CD4-positive, CD25-positive, alpha-beta regulatory T cell (primary cell): ENCODE results near the gene UCN3. TPM values are rescaled to one million over a fixed set of nuclear protein-coding genes. Genes with fewer than 3 reads are reported as not detected.
"Not testable (repeated sequence)": the region's sequence is repeated elsewhere in the genome, so short reads cannot be mapped to it uniquely, and the experiment has no call there.

Source experiments
- ATAC-seq, 2 donors: fragments of 150-1000 bp; cut with Tn5 transposase; one replicate each; pipeline ENCODE4 v1.10.0; 2021; ENCODE audit warnings: low read depth in 2 of 2, moderate number of reproducible peaks in 2 of 2, moderate library complexity in 1 of 2
- DNase-seq, 3 donors: peaks; one replicate each; pipeline versions ENCODE4 v3.0.0 to v3.0.0-alpha.2; 2012 to 2022; ENCODE audit warnings: mixed read lengths in 1 of 3
- H3K27ac ChIP-seq: one replicate; pipeline ENCODE4 v1.7.0; 2013; ENCODE audit warnings: mild to moderate bottlenecking, low read length; ENCODE audit not compliant: insufficient read depth, poor library complexity, severe bottlenecking
- H3K27me3 ChIP-seq: one replicate; pipeline ENCODE4 v1.7.0; 2013; ENCODE audit warnings: low read length; ENCODE audit not compliant: control insufficient read depth, insufficient read depth
- H3K36me3 ChIP-seq: one replicate; pipeline ENCODE4 v1.7.0; 2013; ENCODE audit warnings: mild to moderate bottlenecking, low read length, moderate library complexity; ENCODE audit not compliant: control insufficient read depth, insufficient read depth
- H3K4me1 ChIP-seq: 2 replicates; pipeline ENCODE4 v1.7.0; 2013; ENCODE audit warnings: mild to moderate bottlenecking, low read length; ENCODE audit not compliant: insufficient read depth, control insufficient read depth, poor library complexity, severe bottlenecking
- H3K4me3 ChIP-seq: one replicate; pipeline ENCODE4 v1.7.0; 2013; ENCODE audit warnings: low read depth, mild to moderate bottlenecking, low read length, moderate library complexity
- H3K9me3 ChIP-seq, 2 experiments: 1 replicate in 1 of 2; 2 replicates in 1 of 2; pipeline ENCODE4 v1.7.0; 2013; ENCODE audit warnings: low read length in 2 of 2, mild to moderate bottlenecking in 1 of 2, moderate library complexity in 1 of 2; ENCODE audit not compliant: control insufficient read depth in 2 of 2
- H3K27ac Mint-ChIP-seq, 3 donors: one replicate each; pipeline ENCODE4 v1.8.0; 2020 to 2022; ENCODE audit warnings: mild to moderate bottlenecking in 3 of 3, mixed read lengths in 3 of 3, moderate library complexity in 2 of 3
- H3K27me3 Mint-ChIP-seq: one replicate; pipeline ENCODE4 v1.8.0; 2022; ENCODE audit warnings: mild to moderate bottlenecking, mixed read lengths
- H3K36me3 Mint-ChIP-seq: one replicate; pipeline ENCODE4 v1.8.0; 2020; ENCODE audit warnings: mixed read lengths
- H3K4me1 Mint-ChIP-seq, 4 donors: one replicate each; pipeline ENCODE4 v1.8.0; 2020 to 2022; ENCODE audit warnings: mixed read lengths in 4 of 4, mild to moderate bottlenecking in 1 of 4
- H3K4me3 Mint-ChIP-seq, 4 donors: one replicate each; pipeline ENCODE4 v1.8.0; 2020 to 2022; ENCODE audit warnings: mild to moderate bottlenecking in 4 of 4, mixed read lengths in 4 of 4, moderate library complexity in 3 of 4
- H3K9me3 Mint-ChIP-seq, 7 donors: one replicate each; pipeline ENCODE4 v1.8.0; 2020 to 2022; ENCODE audit warnings: mixed read lengths in 7 of 7, mild to moderate bottlenecking in 3 of 7, moderate library complexity in 2 of 7
- polyA plus RNA-seq, 4 donors: library from polyadenylated mRNA; unstranded; fragments of 300-500 nt; fragmentation: Illumina TruSeq; gene quantifications; one replicate each; pipeline ENCODE4 v1.2.3, GENCODE V29; 2021
- total RNA-seq: library from RNA; stranded (reverse); gene quantifications from one replicate; pipeline ENCODE4 v1.2.3, GENCODE V29; 2022

The UCN3 gene
- total and polyA plus RNA-seq, 5 donors from 2014 or later: not detected

GRCh38 chr10:5396556-5397300, 32.0 kb downstream of the UCN3 start:
- no peak overlapping the region for H3K4me3 ChIP-seq
- H3K4me1 Mint-ChIP-seq: no peaks in the 10 kb centered on the region
- peaks cover 12% of the 10 kb centered on the region for H3K27me3 Mint-ChIP-seq
- H3K27ac Mint-ChIP-seq: no peak overlapping the region
- no peak overlapping the region for H3K4me3 Mint-ChIP-seq
- H3K27me3 ChIP-seq: peaks cover 12% of the 10 kb centered on the region
- H3K4me1 ChIP-seq: no peaks in the 10 kb centered on the region
- H3K36me3 Mint-ChIP-seq: peaks cover under 1% of the 10 kb centered on the region
- H3K9me3 ChIP-seq: peaks cover under 1 to 2% of the 10 kb centered on the region in 2 experiments
- ATAC-seq: no peak
- peaks cover 0 to 13% (median 2%) of the 10 kb centered on the region in 7 donors for H3K9me3 Mint-ChIP-seq
- no peak for DNase-seq
- no peak overlapping the region for H3K27ac ChIP-seq
- H3K36me3 ChIP-seq: no peaks in the 10 kb centered on the region

- no peaks in the 10 kb centered on the region for H3K9me3 ChIP-seq
- H3K36me3 ChIP-seq: no peaks in the 10 kb centered on the region
- peaks cover 12% of the 10 kb centered on the region for H3K27me3 ChIP-seq
- Mint-ChIP-seq H3K4me3 (no peak overlapping the region), H3K36me3 (no peaks in the 10 kb centered on the region), H3K4me1 (no peaks in the 10 kb centered on the region), H3K27ac (no peak overlapping the region), H3K9me3 (peaks cover 0 to 2% (median 0%) of the 10 kb centered on the region in 7 donors), H3K27me3 (peaks cover 26% of the 10 kb centered on the region)
- DNase-seq: no peak
- no peak for ATAC-seq
- H3K4me3 ChIP-seq: no peak overlapping the region
- H3K27ac ChIP-seq: no peak overlapping the region
- H3K4me1 ChIP-seq: no peaks in the 10 kb centered on the region
Observed at GRCh38 chr10:5399332-5399731, 34.6 kb downstream of the UCN3 start.

GRCh38 chr10:5400468-5401240, 35.9 kb downstream of the UCN3 start:
- Mint-ChIP-seq H3K4me3 (no peak overlapping the region), H3K4me1 (no peaks in the 10 kb centered on the region), H3K27ac (no peak overlapping the region), H3K9me3 (no peaks in the 10 kb centered on the region), H3K27me3 (peaks cover 33% of the 10 kb centered on the region), H3K36me3 (no peaks in the 10 kb centered on the region)
- no peak overlapping the region for H3K4me3 ChIP-seq
- H3K36me3 ChIP-seq: no peaks in the 10 kb centered on the region
- H3K4me1 ChIP-seq: no peaks in the 10 kb centered on the region
- H3K9me3 ChIP-seq: no peaks in the 10 kb centered on the region
- DNase-seq (no peak), ATAC-seq (no peak)
- no peak overlapping the region for H3K27ac ChIP-seq
- peaks cover 12% of the 10 kb centered on the region for H3K27me3 ChIP-seq

GRCh38 chr10:5402798-5403197, 38.0 kb downstream of the UCN3 start:
- Mint-ChIP-seq H3K9me3 (peaks cover 0 to under 1% (median 0%) of the 10 kb centered on the region in 7 donors), H3K4me1 (no peaks in the 10 kb centered on the region), H3K36me3 (no peaks in the 10 kb centered on the region), H3K27ac (no peak overlapping the region), H3K27me3 (peaks cover 47% of the 10 kb centered on the region), H3K4me3 (no peak overlapping the region)
- Histone ChIP-seq H3K27me3 (peaks cover 10% of the 10 kb centered on the region), H3K9me3 (no peaks in the 10 kb centered on the region), H3K27ac (no peak overlapping the region), H3K4me1 (no peaks in the 10 kb centered on the region), H3K4me3 (no peak overlapping the region), H3K36me3 (no peaks in the 10 kb centered on the region)
- ATAC-seq (no peak), DNase-seq (no peak)

- H3K4me3 ChIP-seq: no peak within 1 kb of the TSS
- no peak for DNase-seq
Observed at GRCh38 chr10:5404208-5405041, 39.7 kb downstream of the UCN3 start, which contains the start of gene TUBAL3. Gene TUBAL3 (minus strand): TSS chr10:5404828. CDS start chr10:5404792, 36 bp downstream.

GRCh38 chr10:5406918-5407317, 42.2 kb downstream of the UCN3 start:
- Histone ChIP-seq H3K27ac (no peak overlapping the region), H3K9me3 (no peaks in the 10 kb centered on the region), H3K4me1 (peaks cover 2% of the 10 kb centered on the region), H3K4me3 (no peak overlapping the region), H3K36me3 (no peaks in the 10 kb centered on the region), H3K27me3 (peaks cover 14% of the 10 kb centered on the region)
- Mint-ChIP-seq H3K4me3 (no peak overlapping the region), H3K4me1 (peaks cover 0 to under 1% (median 0%) of the 10 kb centered on the region in 4 donors), H3K36me3 (no peaks in the 10 kb centered on the region), H3K27me3 (peaks cover 60% of the 10 kb centered on the region), H3K27ac (no peak overlapping the region), H3K9me3 (peaks cover 0 to 3% (median 1%) of the 10 kb centered on the region in 7 donors)
- ATAC-seq (no peak), DNase-seq (no peak)

More at GRCh38 chr10:5404208-5405041, 39.7 kb downstream of the UCN3 start, which contains the start of gene TUBAL3:
- H3K4me3 Mint-ChIP-seq: no peak within 1 kb of the TSS
- ATAC-seq: no peak
- H3K4me1 Mint-ChIP-seq: no peaks in the 10 kb centered on the region
- Histone ChIP-seq H3K36me3 (no peaks in the 10 kb centered on the region), H3K4me1 (no peaks in the 10 kb centered on the region), H3K27me3 (peaks cover 12% of the 10 kb centered on the region), H3K9me3 (no peaks in the 10 kb centered on the region), H3K27ac (no peak within 1 kb of the TSS)
- H3K36me3 Mint-ChIP-seq: no peaks in the 10 kb centered on the region
- peaks cover 49% of the 10 kb centered on the region for H3K27me3 Mint-ChIP-seq
- peaks cover 0 to 3% (median 0%) of the 10 kb centered on the region in 7 donors for H3K9me3 Mint-ChIP-seq
- H3K27ac Mint-ChIP-seq: no peak within 1 kb of the TSS

- not testable (repeated sequence) for H3K9me3 Mint-ChIP-seq, H3K4me1 ChIP-seq, H3K27ac ChIP-seq, H3K36me3 Mint-ChIP-seq, H3K36me3 ChIP-seq, ATAC-seq, DNase-seq, H3K4me1 Mint-ChIP-seq, H3K4me3 ChIP-seq, H3K9me3 ChIP-seq, H3K27ac Mint-ChIP-seq
- Mint-ChIP-seq H3K27me3 (peaks cover 43% of the 10 kb centered on the region), H3K4me3 (peak overlapping the region in 1 of 4 donors; percentile 31)
- peaks cover 14% of the 10 kb centered on the region for H3K27me3 ChIP-seq
Observed at GRCh38 chr10:5410787-5411186, 46.0 kb downstream of the UCN3 start.
